Liver (tissue), 9 donors: ENCODE measurements around the gene CX3CL1. TPM values are rescaled to one million over a fixed set of nuclear protein-coding genes. Genes with fewer than 3 reads are reported as not detected.

Source experiments
- DNase-seq: peaks from one replicate; pipeline ENCODE4 v3.0.0-alpha.2; 2017; ENCODE audit warnings: low spot score
- H3K27ac ChIP-seq, 2 donors: one replicate each; pipeline ENCODE4 v1.7.0; 2013; ENCODE audit warnings: inconsistent platforms in 2 of 2, low read length in 2 of 2, control low read depth in 1 of 2, low read depth in 1 of 2, mild to moderate bottlenecking in 1 of 2
- H3K27me3 ChIP-seq, 4 donors: one replicate each; pipeline versions ENCODE4 v1.6.1 to v1.7.0; 2013; ENCODE audit warnings: low read length in 3 of 4, inconsistent platforms in 1 of 4, mild to moderate bottlenecking in 1 of 4, moderate library complexity in 1 of 4; ENCODE audit not compliant: control insufficient read depth in 4 of 4, insufficient read depth in 4 of 4
- H3K36me3 ChIP-seq, 4 donors: one replicate each; pipeline versions ENCODE4 v1.6.1 to v1.7.0; 2013; ENCODE audit warnings: low read length in 3 of 4, mild to moderate bottlenecking in 3 of 4, low read depth in 1 of 4, moderate library complexity in 1 of 4; ENCODE audit not compliant: control insufficient read depth in 4 of 4, insufficient read depth in 3 of 4
- H3K4me1 ChIP-seq, 4 donors: one replicate each; pipeline versions ENCODE4 v1.6.1 to v1.7.0; 2013; ENCODE audit warnings: low read length in 3 of 4, mild to moderate bottlenecking in 3 of 4, moderate library complexity in 1 of 4; ENCODE audit not compliant: control insufficient read depth in 4 of 4, insufficient read depth in 4 of 4
- H3K4me3 ChIP-seq, 3 donors: one replicate each; pipeline versions ENCODE4 v1.6.1 to v1.7.0; 2013; ENCODE audit warnings: low read length in 3 of 3, control low read depth in 1 of 3, low read depth in 1 of 3, mild to moderate bottlenecking in 1 of 3
- H3K9ac ChIP-seq, 2 donors: one replicate each; pipeline ENCODE4 v1.7.0; 2013; ENCODE audit warnings: low read length in 2 of 2, mild to moderate bottlenecking in 2 of 2, moderate library complexity in 2 of 2, control low read depth in 1 of 2, low read depth in 1 of 2
- H3K9me3 ChIP-seq, 4 donors: one replicate each; pipeline versions ENCODE4 v1.6.1 to v1.7.0; 2013; ENCODE audit warnings: low read length in 3 of 4; ENCODE audit not compliant: control insufficient read depth in 4 of 4
- FOXA1 ChIP-seq: IDR thresholded peaks from 2 replicates; pipeline ENCODE4 v1.6.1; 2016; ENCODE audit warnings: antibody characterized with exemption
- FOXA2 ChIP-seq: IDR thresholded peaks from 2 replicates; pipeline ENCODE4 v1.6.1; 2016; ENCODE audit warnings: antibody characterized with exemption
- GABPA ChIP-seq, 2 donors: IDR thresholded peaks in 1 of 2; conservative IDR thresholded peaks in 1 of 2; 2 replicates each; pipeline ENCODE4 v1.6.1; 2016; ENCODE audit warnings: antibody characterized with exemption in 2 of 2, mild to moderate bottlenecking in 1 of 2, moderate library complexity in 1 of 2
- HNF4A ChIP-seq, 2 donors: conservative IDR thresholded peaks; 2 replicates each; pipeline ENCODE4 v1.6.1; 2016; ENCODE audit warnings: antibody characterized with exemption in 2 of 2, mild to moderate bottlenecking in 2 of 2
- HNF4G ChIP-seq: IDR thresholded peaks from 2 replicates; pipeline ENCODE4 v1.6.1; 2016; ENCODE audit warnings: antibody characterized with exemption
- MAX ChIP-seq: IDR thresholded peaks from 2 replicates; pipeline ENCODE4 v1.6.1; 2016; ENCODE audit warnings: antibody characterized with exemption
- NR2F2 ChIP-seq: IDR thresholded peaks from 2 replicates; pipeline ENCODE4 v1.6.1; 2016; ENCODE audit warnings: antibody characterized with exemption
- RAD21 ChIP-seq, 2 donors: IDR thresholded peaks; 2 replicates each; pipeline ENCODE4 v1.6.1; 2016; ENCODE audit warnings: antibody characterized with exemption in 2 of 2, mild to moderate bottlenecking in 2 of 2
- RXRA ChIP-seq, 2 donors: IDR thresholded peaks; 2 replicates each; pipeline ENCODE4 v1.6.1; 2017 to 2018; ENCODE audit warnings: antibody characterized with exemption in 2 of 2, mild to moderate bottlenecking in 1 of 2
- SP1 ChIP-seq: IDR thresholded peaks from 2 replicates; pipeline ENCODE4 v1.6.1; 2018; ENCODE audit warnings: antibody characterized with exemption, mild to moderate bottlenecking
- TAF1 ChIP-seq: conservative IDR thresholded peaks from 2 replicates; pipeline ENCODE4 v1.6.1; 2016; ENCODE audit warnings: antibody characterized with exemption, mild to moderate bottlenecking
- YY1 ChIP-seq: IDR thresholded peaks from 2 replicates; pipeline ENCODE4 v1.6.1; 2016; ENCODE audit warnings: antibody characterized with exemption, mild to moderate bottlenecking
- WGBS: extraction: QIAGEN DNeasy Blood & Tissue Kit; methylation state at CpG from one replicate; pipeline ENCODE4 v1.1.7; 2013; 5-methylcytosine and 5-hydroxymethylcytosine counted together
- polyA plus RNA-seq, 2 donors: library from polyadenylated mRNA; stranded (reverse) in 1 of 2; unstranded in 1 of 2; fragments of 200-250 nt in 1 of 2; fragments of >200 nt in 1 of 2; fragmentation: Nextera tagmentation in 1 of 2; extraction: Ambion mirVana in 1 of 2; gene quantifications; one replicate each; pipeline versions ENCODE4 v1.2.1 to v1.2.3, GENCODE V29; 2013 to 2015
- total RNA-seq, 2 donors: library from RNA; depleted of rRNA; stranded (reverse); fragments of >200 nt; gene quantifications; one replicate each; pipeline ENCODE4 v1.2.3, GENCODE V29; 2014
- TF ChIP-seq, protein P1 (sequence below): IDR thresholded peaks from 2 replicates; pipeline ENCODE4 v1.6.1; 2016; ENCODE audit warnings: antibody characterized with exemption, mild to moderate bottlenecking
- TF ChIP-seq, protein P2 (sequence below): IDR thresholded peaks from 2 replicates; pipeline ENCODE4 v1.6.1; 2016; ENCODE audit warnings: antibody characterized with exemption
- TF ChIP-seq, protein P3 (sequence below): fragments of 150-350 bp; IDR thresholded peaks from 2 replicates; pipeline ENCODE4 v1.5.1; 2017; ENCODE audit warnings: improper control_type of control experiment, low read depth, low read length; ENCODE audit not compliant: missing input control
- donor health status: healthy.
- donor health status: healthy.
- donor health status: healthy.
- donor health status: healthy.
- donor health status: healthy.

CX3CL1 gene
- total and polyA plus RNA-seq, 4 donors = 2.5 to 5.9 (median 5.1) TPM

GRCh38 chr16:57391708-57392107, 19.4 kb downstream of the CX3CL1 start (continued):
- TF ChIP-seq, protein P1, sequence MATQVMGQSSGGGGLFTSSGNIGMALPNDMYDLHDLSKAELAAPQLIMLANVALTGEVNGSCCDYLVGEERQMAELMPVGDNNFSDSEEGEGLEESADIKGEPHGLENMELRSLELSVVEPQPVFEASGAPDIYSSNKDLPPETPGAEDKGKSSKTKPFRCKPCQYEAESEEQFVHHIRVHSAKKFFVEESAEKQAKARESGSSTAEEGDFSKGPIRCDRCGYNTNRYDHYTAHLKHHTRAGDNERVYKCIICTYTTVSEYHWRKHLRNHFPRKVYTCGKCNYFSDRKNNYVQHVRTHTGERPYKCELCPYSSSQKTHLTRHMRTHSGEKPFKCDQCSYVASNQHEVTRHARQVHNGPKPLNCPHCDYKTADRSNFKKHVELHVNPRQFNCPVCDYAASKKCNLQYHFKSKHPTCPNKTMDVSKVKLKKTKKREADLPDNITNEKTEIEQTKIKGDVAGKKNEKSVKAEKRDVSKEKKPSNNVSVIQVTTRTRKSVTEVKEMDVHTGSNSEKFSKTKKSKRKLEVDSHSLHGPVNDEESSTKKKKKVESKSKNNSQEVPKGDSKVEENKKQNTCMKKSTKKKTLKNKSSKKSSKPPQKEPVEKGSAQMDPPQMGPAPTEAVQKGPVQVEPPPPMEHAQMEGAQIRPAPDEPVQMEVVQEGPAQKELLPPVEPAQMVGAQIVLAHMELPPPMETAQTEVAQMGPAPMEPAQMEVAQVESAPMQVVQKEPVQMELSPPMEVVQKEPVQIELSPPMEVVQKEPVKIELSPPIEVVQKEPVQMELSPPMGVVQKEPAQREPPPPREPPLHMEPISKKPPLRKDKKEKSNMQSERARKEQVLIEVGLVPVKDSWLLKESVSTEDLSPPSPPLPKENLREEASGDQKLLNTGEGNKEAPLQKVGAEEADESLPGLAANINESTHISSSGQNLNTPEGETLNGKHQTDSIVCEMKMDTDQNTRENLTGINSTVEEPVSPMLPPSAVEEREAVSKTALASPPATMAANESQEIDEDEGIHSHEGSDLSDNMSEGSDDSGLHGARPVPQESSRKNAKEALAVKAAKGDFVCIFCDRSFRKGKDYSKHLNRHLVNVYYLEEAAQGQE = no peak
- TF ChIP-seq RXRA (IDR thresholded peaks at IDR 0.05) = no peak
- no peak for TF ChIP-seq TAF1
- TF ChIP-seq FOXA2 = no peak
- TF ChIP-seq GABPA (IDR thresholded peaks at IDR 0.05 in 1 of 2, conservative IDR thresholded peaks at IDR 0.05 in 1 of 2) = no peak
- no peak for TF ChIP-seq RAD21 (IDR thresholded peaks at IDR 0.05)
- no peak for TF ChIP-seq HNF4A (conservative IDR thresholded peaks at IDR 0.05)

DNA sequence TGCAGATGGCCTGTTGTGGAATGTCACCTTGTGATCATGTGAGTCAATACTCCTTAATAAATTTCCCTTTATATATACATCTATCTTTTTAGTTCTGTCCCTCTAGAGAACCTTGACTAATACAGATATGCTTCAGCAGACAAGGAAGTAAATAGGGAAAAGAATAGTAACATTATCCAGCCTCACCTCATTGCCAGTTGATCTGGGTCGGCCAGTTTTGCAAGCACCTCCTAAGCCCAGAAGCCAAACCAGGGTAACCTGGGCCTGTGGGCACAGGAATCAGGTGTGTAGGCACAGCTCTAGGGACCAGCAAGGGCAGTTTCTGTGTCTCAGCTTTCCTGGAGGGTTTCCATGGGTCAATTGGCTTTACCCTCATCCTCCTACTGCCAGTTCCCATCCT, 20.4 kb downstream of the CX3CL1 start:
- H3K4me3 ChIP-seq = no peak overlapping the region
- no peak overlapping the region for H3K9ac ChIP-seq
- no peaks in the 10 kb centered on the region for H3K27me3 ChIP-seq
- no peaks in the 10 kb centered on the region for H3K4me1 ChIP-seq
- TF ChIP-seq RXRA (IDR thresholded peaks at IDR 0.05) = no peak
- TF ChIP-seq, protein P2, sequence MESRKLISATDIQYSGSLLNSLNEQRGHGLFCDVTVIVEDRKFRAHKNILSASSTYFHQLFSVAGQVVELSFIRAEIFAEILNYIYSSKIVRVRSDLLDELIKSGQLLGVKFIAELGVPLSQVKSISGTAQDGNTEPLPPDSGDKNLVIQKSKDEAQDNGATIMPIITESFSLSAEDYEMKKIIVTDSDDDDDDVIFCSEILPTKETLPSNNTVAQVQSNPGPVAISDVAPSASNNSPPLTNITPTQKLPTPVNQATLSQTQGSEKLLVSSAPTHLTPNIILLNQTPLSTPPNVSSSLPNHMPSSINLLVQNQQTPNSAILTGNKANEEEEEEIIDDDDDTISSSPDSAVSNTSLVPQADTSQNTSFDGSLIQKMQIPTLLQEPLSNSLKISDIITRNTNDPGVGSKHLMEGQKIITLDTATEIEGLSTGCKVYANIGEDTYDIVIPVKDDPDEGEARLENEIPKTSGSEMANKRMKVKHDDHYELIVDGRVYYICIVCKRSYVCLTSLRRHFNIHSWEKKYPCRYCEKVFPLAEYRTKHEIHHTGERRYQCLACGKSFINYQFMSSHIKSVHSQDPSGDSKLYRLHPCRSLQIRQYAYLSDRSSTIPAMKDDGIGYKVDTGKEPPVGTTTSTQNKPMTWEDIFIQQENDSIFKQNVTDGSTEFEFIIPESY = no peak
- TF ChIP-seq RAD21 (IDR thresholded peaks at IDR 0.05) = no peak
- no peak for TF ChIP-seq YY1
- no peak for TF ChIP-seq HNF4A (conservative IDR thresholded peaks at IDR 0.05)
- no peak for TF ChIP-seq GABPA (IDR thresholded peaks at IDR 0.05 in 1 of 2, conservative IDR thresholded peaks at IDR 0.05 in 1 of 2)
- TF ChIP-seq, protein P3, sequence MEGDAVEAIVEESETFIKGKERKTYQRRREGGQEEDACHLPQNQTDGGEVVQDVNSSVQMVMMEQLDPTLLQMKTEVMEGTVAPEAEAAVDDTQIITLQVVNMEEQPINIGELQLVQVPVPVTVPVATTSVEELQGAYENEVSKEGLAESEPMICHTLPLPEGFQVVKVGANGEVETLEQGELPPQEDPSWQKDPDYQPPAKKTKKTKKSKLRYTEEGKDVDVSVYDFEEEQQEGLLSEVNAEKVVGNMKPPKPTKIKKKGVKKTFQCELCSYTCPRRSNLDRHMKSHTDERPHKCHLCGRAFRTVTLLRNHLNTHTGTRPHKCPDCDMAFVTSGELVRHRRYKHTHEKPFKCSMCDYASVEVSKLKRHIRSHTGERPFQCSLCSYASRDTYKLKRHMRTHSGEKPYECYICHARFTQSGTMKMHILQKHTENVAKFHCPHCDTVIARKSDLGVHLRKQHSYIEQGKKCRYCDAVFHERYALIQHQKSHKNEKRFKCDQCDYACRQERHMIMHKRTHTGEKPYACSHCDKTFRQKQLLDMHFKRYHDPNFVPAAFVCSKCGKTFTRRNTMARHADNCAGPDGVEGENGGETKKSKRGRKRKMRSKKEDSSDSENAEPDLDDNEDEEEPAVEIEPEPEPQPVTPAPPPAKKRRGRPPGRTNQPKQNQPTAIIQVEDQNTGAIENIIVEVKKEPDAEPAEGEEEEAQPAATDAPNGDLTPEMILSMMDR = no peak
- TF ChIP-seq SP1 = no peak
- TF ChIP-seq HNF4G = no peak
- no peak for TF ChIP-seq NR2F2
- no peak for TF ChIP-seq MAX
- no peak for TF ChIP-seq FOXA1
- no peak for TF ChIP-seq TAF1
- WGBS = 92% methylated on average over 1 of the region's 1 CpG
- no peak overlapping the region for H3K27ac ChIP-seq
- H3K9me3 ChIP-seq = no peaks in the 10 kb centered on the region
- no peaks in the 10 kb centered on the region for H3K36me3 ChIP-seq
- DNase-seq = no peak
